ENCODE measurements around the gene CIB2.

CIB2 gene

DNA sequence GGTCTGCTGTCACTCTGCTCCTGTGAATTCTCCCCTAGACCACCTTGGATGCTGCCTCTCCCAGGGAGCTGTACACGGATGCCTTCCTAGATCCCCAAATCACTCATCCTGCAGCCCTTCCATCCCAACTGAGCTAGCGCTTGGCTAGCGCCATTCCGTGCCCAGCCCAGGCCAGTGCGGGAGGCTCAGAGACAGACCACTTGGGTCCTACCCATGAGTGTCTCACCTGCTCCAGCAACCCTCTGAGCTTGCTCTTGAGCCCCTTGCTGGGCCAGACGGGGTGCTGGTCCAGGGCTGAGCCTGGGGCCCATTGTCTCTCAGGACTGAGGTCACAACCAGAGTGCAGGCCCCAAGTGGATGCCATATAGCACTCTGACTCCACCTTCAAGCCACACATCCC lies 21.1 kb downstream of the CIB2 start:
- Histone ChIP-seq H3K4me3 (no peak overlapping the region), H3K36me3 (replicated peaks) (no peaks in the 10 kb centered on the region; the same call in 1 of the 2 replicates), H3K9me3 (no peaks in the 10 kb centered on the region), H3K4me1 (peaks cover 4% of the 10 kb centered on the region), H3K27me3 (ENCODE audit: low read depth) (no peaks in the 10 kb centered on the region)
- in situ Hi-C loops (cut with MboI; ENCODE audit: low sequenced_read_pairs), result loop anchor here (5.0 kb wide), 2 partner anchors 87 to 132 kb away; no protein-coding TSS in a partner anchor
- DNase-seq (ENCODE audit: low spot score in 2 of 2), result no peak

DNA sequence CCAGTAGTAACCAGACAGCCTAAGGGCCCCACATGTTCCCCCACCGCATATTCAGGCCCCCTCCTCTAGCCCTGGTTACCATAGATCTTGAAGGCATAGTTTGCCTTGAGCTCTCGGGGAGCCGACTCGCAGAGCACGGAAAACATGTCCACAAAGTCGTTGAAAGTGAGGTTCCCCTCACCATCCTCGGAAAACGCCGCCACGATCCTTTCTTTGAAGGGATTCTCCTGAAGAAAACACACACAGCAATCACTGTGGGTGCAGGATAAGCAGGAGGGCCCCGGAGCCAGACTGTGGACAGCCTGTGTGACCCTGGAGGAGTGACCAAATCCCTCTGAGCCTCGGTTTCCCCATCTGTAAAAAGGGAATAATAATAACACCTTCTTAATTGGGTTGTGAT lies 22.1 kb downstream of the CIB2 start:
- Histone ChIP-seq H3K9me3 (no peaks in the 10 kb centered on the region), H3K27me3 (ENCODE audit: low read depth) (no peaks in the 10 kb centered on the region), H3K4me1 (peaks cover 4% of the 10 kb centered on the region), H3K4me3 (no peak overlapping the region), H3K36me3 (replicated peaks) (no peaks in the 10 kb centered on the region; the same call in 1 of the 2 replicates)
- in situ Hi-C loops (cut with MboI; ENCODE audit: low sequenced_read_pairs), result loop anchor here (5.0 kb wide), 2 partner anchors 102 to 152 kb away; no protein-coding TSS in a partner anchor
- DNase-seq (ENCODE audit: low spot score in 2 of 2), result no peak

DNA sequence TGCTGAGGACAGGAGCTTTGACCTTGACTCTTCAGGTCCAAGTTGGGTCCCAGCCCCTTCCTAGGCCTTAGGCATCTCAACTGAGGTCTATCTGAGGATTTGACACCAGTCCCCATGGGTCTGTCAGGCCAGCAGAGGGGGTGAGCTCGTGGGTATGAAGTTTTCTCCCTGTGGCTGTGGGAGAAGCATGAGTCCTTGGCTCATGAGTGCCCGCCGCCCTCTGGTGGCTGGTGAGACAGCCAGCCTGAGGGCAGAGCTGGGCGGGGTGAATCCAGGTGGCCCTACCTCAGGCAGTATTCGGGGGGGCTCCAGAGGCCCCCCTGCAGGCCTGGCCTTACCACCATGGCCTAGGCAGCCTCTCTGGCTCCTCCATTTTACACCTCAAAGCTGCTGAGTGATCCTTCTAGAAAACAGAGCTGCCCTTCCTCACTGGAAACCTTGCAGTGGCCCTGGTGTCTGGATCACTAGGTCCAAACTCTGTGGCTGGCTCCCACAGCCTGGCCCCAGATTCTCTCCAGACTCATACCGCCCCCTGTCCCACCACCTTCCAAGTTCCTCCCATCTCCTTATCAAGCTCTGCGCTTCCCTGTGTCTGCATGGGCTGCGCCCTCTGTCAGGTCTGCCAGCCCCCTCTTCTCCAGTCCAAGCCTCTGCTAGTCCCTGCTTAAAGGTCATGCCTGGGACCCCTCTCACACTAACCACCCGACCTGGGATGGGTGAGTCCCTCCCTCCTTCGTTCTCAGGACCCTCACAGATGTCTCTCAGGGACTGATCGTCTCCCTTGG lies 22.8 kb downstream of the CIB2 start:
- no peaks in the 10 kb centered on the region; the same call in 1 of the 2 replicates for H3K36me3 ChIP-seq (replicated peaks)
- in situ Hi-C loops (cut with MboI; ENCODE audit: low sequenced_read_pairs), result loop anchor here (5.0 kb wide), 2 partner anchors 101 to 151 kb away; no protein-coding TSS in a partner anchor
- no peak overlapping the region for H3K4me3 ChIP-seq
- H3K27me3 ChIP-seq (ENCODE audit: low read depth), result no peaks in the 10 kb centered on the region
- H3K9me3 ChIP-seq, result no peaks in the 10 kb centered on the region
- peaks cover under 1% of the 10 kb centered on the region for H3K4me1 ChIP-seq
- DNase-seq (ENCODE audit: low spot score in 2 of 2), result peak; percentile 85 to 93

DNA sequence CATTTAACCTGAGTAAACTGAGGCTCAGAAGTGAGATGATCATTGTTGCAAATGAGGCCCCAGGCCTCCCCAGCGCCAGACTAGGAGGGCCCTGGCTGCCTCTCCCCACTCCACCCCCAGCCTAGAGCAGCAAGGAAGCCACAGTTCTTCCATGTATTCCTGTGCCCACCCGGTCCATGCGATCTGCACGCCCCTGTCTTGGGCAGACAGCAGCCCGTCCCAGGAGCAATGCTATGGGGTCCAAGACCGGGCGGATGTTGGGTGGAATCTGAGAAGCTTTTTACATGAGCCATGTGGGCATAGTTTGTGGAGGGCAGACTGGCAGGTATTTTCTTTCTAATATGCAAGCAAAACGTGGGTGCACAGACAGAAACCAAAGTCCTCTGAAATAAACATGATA lies 23.8 kb downstream of the CIB2 start:
- in situ Hi-C loops (cut with MboI; ENCODE audit: low sequenced_read_pairs), result loop anchor here (5.0 kb wide), 2 partner anchors 100 to 150 kb away; no protein-coding TSS in a partner anchor
- H3K4me1 ChIP-seq, result no peaks in the 10 kb centered on the region
- H3K9me3 ChIP-seq, result no peaks in the 10 kb centered on the region
- no peaks in the 10 kb centered on the region; the same call in 1 of the 2 replicates for H3K36me3 ChIP-seq (replicated peaks)
- no peak for DNase-seq (ENCODE audit: low spot score in 2 of 2)
- no peak overlapping the region for H3K4me3 ChIP-seq
- H3K27me3 ChIP-seq (ENCODE audit: low read depth), result no peaks in the 10 kb centered on the region

DNA sequence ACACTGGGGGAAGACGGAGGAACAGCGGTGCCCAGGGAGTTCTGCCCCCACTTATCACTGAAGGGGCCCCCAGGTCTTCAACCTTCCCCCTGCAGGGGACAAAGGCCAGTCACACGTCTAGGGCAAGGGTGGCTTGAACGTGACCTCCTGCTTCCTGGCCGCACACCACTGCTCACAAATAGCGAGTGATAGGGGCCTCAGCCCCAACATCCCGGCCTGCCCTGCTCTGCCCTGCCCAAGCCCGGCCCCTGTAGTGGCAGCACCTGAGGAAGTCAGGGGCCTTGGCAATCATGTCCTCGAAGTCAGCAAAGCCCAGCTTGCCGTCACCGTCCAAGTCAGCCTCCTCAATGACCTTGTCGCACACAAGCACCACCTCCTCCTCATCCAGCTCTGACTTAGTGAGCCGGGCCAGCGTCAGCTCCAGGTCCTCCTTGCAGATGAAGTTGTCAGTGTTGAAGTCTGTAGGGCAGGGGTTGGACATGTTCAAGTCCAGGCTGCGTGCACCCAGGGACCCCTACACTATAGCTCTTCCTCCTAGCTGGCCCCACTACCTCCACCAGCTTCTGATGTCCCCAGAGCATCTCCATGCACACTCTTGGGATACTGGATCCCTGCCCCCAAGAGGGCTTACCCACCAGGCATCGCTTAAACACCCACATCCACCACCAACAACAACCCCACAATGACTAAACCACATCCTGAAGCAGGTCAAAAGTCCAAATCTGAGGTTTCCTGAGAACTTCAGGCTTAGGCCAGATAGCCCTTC lies 25.6 kb downstream of the CIB2 start:
- DNase-seq (ENCODE audit: low spot score in 2 of 2), result no peak
- Histone ChIP-seq H3K27me3 (ENCODE audit: low read depth) (no peaks in the 10 kb centered on the region), H3K36me3 (replicated peaks) (no peaks in the 10 kb centered on the region; the same call in 1 of the 2 replicates), H3K9me3 (no peaks in the 10 kb centered on the region), H3K4me3 (no peak overlapping the region), H3K4me1 (no peaks in the 10 kb centered on the region)
- in situ Hi-C loops (cut with MboI; ENCODE audit: low sequenced_read_pairs), result loop anchor here (5.0 kb wide), 2 partner anchors 98 to 148 kb away; no protein-coding TSS in a partner anchor

DNA sequence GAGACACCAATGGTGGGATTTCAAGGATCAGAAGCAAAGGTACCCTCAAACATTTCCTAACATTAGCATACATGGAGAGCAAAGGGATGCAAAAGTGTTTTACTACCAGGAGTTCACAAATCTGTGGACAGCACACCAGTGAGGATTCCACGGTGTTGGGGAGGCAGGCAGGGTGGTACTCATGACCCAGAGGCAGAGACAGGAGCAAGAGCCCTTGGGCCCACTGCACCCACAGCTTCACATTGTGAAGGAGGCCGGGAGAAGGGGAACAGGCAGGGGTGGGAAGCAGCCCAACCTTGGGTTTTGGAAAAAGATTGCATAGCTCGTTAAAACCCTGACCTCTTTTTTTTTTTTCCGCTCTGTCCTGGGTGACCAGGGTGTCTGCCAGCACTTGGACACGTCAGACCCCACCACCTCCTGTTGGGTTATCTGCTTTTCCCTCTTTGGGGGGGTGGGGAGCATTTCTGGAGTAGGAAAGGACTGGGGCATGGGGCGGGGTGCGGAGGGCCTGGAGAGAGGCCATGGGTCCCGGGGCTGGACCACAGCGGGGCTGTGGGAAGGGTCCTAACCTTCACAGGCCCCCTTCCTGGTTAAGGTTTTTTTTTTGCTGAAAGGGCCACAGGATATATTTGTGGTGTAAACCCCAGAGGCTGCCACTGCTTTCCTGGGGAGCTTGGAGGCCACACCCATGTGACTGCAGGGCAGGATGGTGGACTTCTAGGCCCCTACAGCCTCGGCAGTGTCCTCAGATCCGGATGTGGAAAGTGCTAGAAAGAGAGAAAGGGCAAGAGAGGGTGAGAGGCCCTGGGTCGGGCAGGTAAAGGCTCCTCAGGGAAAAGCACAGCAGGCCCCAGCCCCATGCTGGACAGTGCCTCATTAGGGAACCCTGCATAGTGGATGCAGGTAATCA lies 26.4 kb downstream of the CIB2 start:
- Histone ChIP-seq H3K4me3 (no peak overlapping the region), H3K9me3 (no peaks in the 10 kb centered on the region), H3K4me1 (no peaks in the 10 kb centered on the region), H3K27me3 (ENCODE audit: low read depth) (no peaks in the 10 kb centered on the region), H3K36me3 (replicated peaks) (no peaks in the 10 kb centered on the region; the same call in 1 of the 2 replicates)
- DNase-seq (ENCODE audit: low spot score in 2 of 2), result no peak
- in situ Hi-C loops (cut with MboI; ENCODE audit: low sequenced_read_pairs), result loop anchor here (5.0 kb wide), 2 partner anchors 98 to 148 kb away; no protein-coding TSS in a partner anchor

DNA sequence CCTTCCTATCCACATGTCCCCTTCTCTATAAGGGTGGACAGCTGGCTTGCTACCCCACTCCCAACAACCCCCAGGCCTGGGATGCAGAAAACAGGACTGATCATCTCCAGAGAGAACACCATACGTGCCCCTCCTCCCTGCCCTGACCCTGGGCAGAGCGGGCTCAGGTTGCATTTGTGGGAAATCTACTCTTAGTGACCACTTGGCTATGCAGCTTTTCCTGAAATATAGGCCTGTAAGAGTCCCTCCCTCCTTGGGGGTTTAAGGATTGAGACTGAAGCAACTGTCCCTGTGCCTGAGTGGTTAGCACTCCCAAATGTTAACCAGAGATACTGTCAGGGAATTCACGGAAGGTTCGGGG lies 27.1 kb downstream of the CIB2 start:
- Histone ChIP-seq H3K4me1 (no peaks in the 10 kb centered on the region), H3K27me3 (ENCODE audit: low read depth) (no peaks in the 10 kb centered on the region), H3K4me3 (no peak overlapping the region), H3K9me3 (no peaks in the 10 kb centered on the region), H3K36me3 (replicated peaks) (no peaks in the 10 kb centered on the region; the same call in 1 of the 2 replicates)
- in situ Hi-C loops (cut with MboI; ENCODE audit: low sequenced_read_pairs), result no loop called here
- no peak for DNase-seq (ENCODE audit: low spot score in 2 of 2)

DNA sequence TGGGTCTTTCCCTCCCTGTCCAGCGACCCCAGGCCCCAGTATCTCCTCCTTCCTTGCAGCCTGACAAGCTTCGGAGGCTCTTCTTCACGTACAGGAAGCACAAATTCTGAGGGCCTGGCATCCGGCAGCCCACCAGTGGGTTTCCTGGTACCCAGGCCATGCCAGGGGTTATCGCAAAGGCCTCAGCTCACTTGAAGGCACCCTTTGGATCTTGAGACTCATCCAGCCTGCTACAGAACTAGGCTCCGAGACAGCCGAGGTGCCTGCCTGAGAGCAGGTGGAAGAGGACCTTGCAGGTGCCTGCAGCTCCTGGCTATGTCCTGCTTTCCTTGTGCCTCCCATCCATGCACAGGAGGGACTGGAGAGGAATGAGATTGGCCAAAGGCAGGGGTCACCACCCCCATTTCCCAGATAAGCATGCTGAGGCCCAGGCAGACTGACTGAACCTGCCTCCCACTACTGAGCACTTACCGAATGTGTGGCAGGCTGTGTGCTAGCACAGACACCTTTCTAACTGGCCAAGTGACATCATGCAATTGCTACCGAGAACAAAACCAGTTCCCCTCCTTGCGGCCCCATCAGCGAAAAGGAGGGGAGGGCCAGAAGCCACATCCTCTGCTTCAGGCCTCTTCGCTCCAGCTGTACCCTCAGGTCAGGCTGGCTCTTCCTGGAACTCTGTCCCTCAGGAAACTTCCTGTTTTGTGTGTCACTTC lies 27.7 kb downstream of the CIB2 start:
- no peak for DNase-seq (ENCODE audit: low spot score in 2 of 2)
- no peaks in the 10 kb centered on the region; the same call in 1 of the 2 replicates for H3K36me3 ChIP-seq (replicated peaks)
- in situ Hi-C loops (cut with MboI; ENCODE audit: low sequenced_read_pairs), result no loop called here

DNA sequence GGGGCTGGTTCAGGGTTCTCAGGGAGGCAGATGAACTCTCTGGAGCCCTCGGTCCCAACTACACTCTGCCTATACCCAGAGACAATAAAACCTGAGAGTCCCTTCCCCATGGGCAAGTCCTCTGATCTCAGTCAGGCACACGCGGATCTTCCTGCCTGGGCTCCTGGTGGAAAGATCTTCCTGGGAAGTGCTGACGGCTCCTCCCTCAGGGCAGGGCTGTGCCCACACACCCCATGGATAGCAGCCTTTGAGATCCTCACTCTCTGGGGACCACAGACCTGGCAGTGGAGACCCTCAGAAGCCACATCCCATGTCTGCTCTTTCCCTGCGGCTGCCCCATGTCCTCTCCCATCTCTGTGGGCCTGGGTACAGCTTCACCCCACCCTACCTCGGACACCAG lies 28.5 kb downstream of the CIB2 start:
- no peak for DNase-seq (ENCODE audit: low spot score in 2 of 2)
- in situ Hi-C loops (cut with MboI; ENCODE audit: low sequenced_read_pairs), result no loop called here
- Histone ChIP-seq H3K9me3 (no peaks in the 10 kb centered on the region), H3K27me3 (ENCODE audit: low read depth) (no peaks in the 10 kb centered on the region), H3K4me3 (no peak overlapping the region), H3K36me3 (replicated peaks) (no peaks in the 10 kb centered on the region; the same call in 1 of the 2 replicates), H3K4me1 (no peaks in the 10 kb centered on the region)

More for the DNA sequence above, 27.7 kb downstream of the CIB2 start:
- H3K27me3 ChIP-seq (ENCODE audit: low read depth), result no peaks in the 10 kb centered on the region
- no peaks in the 10 kb centered on the region for H3K9me3 ChIP-seq
- no peak overlapping the region for H3K4me3 ChIP-seq
- H3K4me1 ChIP-seq, result no peaks in the 10 kb centered on the region

DNA sequence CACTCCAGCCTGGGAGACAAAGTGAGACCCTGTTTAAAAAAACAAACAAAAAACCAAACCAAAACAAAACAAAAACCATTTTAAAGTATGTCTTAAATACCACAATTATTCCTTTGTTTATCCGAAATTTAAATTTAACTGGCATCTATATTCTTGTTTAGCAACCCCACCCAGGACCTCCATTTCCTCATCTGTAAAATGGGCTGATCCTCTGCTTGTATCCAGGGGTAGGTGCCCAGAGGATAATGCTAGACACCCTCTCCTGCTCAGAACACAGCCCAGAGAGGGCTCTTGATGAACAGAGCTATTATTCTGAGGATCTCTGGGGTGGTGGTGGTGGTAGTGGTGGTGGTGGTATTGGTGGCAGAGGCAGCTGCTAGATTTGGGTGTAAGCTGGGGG lies 29.0 kb downstream of the CIB2 start:
- no peaks in the 10 kb centered on the region for H3K36me3 ChIP-seq (replicated peaks)
- H3K9me3 ChIP-seq, result no peaks in the 10 kb centered on the region
- H3K4me3 ChIP-seq, result no peak overlapping the region
- no peak for DNase-seq (ENCODE audit: low spot score in 2 of 2)
- in situ Hi-C loops (cut with MboI; ENCODE audit: low sequenced_read_pairs), result no loop called here
- no peaks in the 10 kb centered on the region for H3K27me3 ChIP-seq (ENCODE audit: low read depth)
- H3K4me1 ChIP-seq, result no peaks in the 10 kb centered on the region

DNA sequence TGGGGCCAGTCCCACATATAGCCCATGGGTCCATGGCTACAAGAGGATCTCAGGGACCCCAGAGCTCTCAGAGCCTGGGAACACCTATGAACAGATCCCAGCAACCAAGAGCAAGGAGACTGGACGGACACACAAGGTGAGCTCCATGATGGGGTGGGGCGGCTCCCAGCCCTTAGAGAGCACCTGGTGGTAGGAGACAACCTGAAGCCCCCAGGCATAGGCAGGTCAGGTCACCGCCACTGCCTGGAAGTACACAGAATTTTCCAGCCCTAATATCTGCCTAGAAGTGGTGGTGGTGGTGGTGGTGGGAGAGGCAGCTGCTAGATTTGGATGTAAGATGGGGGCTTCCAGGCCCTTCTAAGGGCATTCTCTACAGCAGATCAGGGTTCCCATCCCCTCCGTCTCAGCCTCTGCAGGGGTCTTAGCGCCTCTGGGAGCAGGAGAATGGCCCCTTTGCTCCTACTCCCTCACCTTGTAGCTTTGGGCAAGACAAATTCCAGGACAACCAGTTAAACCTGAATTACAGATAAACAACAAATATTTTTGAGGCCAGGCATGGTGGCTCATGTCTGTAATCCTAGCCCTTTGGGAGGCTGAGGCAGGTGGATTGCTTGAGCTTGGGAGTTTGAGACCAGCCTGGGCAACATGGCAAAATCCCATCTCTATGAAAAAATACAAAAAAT lies 29.7 kb downstream of the CIB2 start:
- Histone ChIP-seq H3K36me3 (replicated peaks) (no peaks in the 10 kb centered on the region), H3K4me3 (no peak overlapping the region), H3K9me3 (no peaks in the 10 kb centered on the region), H3K27me3 (ENCODE audit: low read depth) (no peaks in the 10 kb centered on the region), H3K4me1 (no peaks in the 10 kb centered on the region)
- in situ Hi-C loops (cut with MboI; ENCODE audit: low sequenced_read_pairs), result no loop called here
- DNase-seq (ENCODE audit: low spot score in 2 of 2), result no peak

DNA sequence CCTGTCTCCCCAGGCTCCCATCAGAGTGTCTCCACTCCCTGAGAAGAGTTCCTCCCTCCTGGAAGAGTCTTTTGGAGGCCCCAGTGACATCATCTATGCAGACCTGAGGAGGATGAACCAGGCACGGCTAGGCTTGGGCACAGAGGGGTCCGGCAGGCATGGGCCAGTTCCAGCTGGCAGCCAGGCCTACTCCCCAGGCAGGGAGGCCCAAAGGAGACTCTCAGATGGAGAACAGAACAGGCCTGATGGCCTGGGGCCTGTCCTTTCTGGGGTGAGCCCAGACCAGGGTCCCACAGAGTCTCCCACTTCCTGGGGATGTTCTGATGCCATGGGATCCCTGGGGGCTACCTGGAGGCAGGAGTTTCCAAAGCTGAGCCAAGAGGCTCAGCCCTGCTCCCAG lies 30.4 kb downstream of the CIB2 start:
- Histone ChIP-seq H3K36me3 (replicated peaks) (no peaks in the 10 kb centered on the region), H3K27me3 (ENCODE audit: low read depth) (no peaks in the 10 kb centered on the region), H3K4me1 (no peaks in the 10 kb centered on the region), H3K4me3 (no peak overlapping the region), H3K9me3 (no peaks in the 10 kb centered on the region)
- no peak for DNase-seq (ENCODE audit: low spot score in 2 of 2)
- in situ Hi-C loops (cut with MboI; ENCODE audit: low sequenced_read_pairs), result no loop called here
